Testis (tissue), 2 donors: ENCODE data around the gene ATRN.

ENCODE experiments used
- POLR2A ChIP-seq: fragments of 450-650 bp; IDR thresholded peaks from one replicate; pipeline ENCODE4 v1.6.1; 2017; ENCODE audit warnings: antibody characterized with exemption, mild to moderate bottlenecking, moderate library complexity
- TF ChIP-seq, protein P1 (sequence below), 3 experiments: fragments of 450-650 bp in 2 of 3; fragments of 200-600 bp in 1 of 3; sonication (generic) in 1 of 3; IDR thresholded peaks; one replicate each; pipeline ENCODE4 v1.5.1; 2016 to 2019; ENCODE audit warnings: antibody characterized with exemption in 3 of 3, mild to moderate bottlenecking in 2 of 3, moderate library complexity in 1 of 3

DNA sequence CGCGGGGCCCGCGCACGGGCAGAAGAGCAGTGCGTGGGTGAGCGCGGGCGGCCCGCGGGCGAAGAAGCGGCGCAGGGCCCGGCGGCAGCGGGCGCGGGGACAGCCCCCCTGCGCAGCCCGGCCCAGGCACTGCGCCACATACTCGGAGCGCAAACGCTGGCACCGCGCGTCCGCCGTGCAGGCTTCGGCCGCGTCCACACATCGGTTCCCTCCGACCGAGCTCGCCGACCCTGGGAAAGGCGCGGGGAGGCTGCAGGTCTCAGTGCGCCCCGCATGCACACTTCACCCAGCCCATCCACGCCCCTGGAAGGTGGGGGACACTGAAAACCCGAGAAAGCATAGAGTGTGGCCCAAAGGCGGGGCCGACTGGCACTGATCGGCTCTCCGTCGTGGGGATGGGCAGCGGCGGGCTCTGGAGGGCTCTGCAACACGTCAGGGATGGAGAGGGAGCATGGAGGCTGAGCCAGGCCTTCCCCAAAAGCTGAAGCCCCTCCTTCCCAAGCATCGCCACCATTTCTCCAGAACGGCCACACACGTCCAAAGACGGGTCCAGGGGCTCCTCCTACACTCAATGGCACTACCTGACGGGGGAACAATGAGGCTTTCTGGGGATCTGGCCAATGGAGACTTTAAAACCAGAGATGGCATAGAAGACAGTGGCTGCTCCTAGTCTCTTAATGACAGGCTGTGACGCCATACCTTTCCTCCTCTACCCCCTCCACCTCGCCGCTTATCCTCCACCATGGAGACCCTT is 190.4 kb downstream of the ATRN start:
- no peak for TF ChIP-seq POLR2A
- TF ChIP-seq, protein P1, sequence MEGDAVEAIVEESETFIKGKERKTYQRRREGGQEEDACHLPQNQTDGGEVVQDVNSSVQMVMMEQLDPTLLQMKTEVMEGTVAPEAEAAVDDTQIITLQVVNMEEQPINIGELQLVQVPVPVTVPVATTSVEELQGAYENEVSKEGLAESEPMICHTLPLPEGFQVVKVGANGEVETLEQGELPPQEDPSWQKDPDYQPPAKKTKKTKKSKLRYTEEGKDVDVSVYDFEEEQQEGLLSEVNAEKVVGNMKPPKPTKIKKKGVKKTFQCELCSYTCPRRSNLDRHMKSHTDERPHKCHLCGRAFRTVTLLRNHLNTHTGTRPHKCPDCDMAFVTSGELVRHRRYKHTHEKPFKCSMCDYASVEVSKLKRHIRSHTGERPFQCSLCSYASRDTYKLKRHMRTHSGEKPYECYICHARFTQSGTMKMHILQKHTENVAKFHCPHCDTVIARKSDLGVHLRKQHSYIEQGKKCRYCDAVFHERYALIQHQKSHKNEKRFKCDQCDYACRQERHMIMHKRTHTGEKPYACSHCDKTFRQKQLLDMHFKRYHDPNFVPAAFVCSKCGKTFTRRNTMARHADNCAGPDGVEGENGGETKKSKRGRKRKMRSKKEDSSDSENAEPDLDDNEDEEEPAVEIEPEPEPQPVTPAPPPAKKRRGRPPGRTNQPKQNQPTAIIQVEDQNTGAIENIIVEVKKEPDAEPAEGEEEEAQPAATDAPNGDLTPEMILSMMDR (IDR thresholded peaks at IDR 0.05), result no peak
